Measurements from ENCODE around the gene PRR7. TPM values are rescaled to one million over a fixed set of nuclear protein-coding genes. Genes with fewer than 3 reads are reported as not detected.
A peak's percentile ranks its signal among the peaks of the same experiment; 100 is the strongest.

The PRR7 gene
- total and polyA plus RNA-seq, 2 of the 13 experiments (the other 11 are each of a cell fraction or from before 2014, with no cell fraction given): 4.8 to 5.0 TPM

GRCh38 chr5:177455036-177455660 is 8.5 kb downstream of the PRR7 start (continued):
- TF ChIP-seq RARA (CRISPR knock-in tag; IDR thresholded peaks at IDR 0.05) (0 out of 2 replicates have a peak, but pooled peaks have one; percentile 6), KLF9 (CRISPR knock-in tag; IDR thresholded peaks at IDR 0.05; ENCODE audit: low read depth) (no peak), ZNF24 (IDR thresholded peaks at IDR 0.05) (no peak), ZNF232 (CRISPR knock-in tag; IDR thresholded peaks at IDR 0.05; ENCODE audit: borderline replicate concordance) (no peak), CTCF (CRISPR knock-in tag; IDR thresholded peaks at IDR 0.05) (peak; percentile 90), ARID2 (CRISPR knock-in tag; IDR thresholded peaks at IDR 0.05; ENCODE audit: borderline replicate concordance) (peak; percentile 88; the same call in 1 of the 2 replicates), ARNTL (CRISPR knock-in tag; IDR thresholded peaks at IDR 0.05) (peak; percentile 47; the same call in 1 of the 2 replicates), RAD21 (CRISPR knock-in tag; IDR thresholded peaks at IDR 0.05) (peak; percentile 66), ZNF558 (CRISPR knock-in tag; IDR thresholded peaks at IDR 0.05; ENCODE audit: borderline replicate concordance) (no peak), ZBTB25 (CRISPR knock-in tag; IDR thresholded peaks at IDR 0.05) (peak; percentile 89; the same call in 1 of the 2 replicates), ZNF605 (CRISPR knock-in tag; IDR thresholded peaks at IDR 0.05) (peak; percentile 9; the same call in 1 of the 2 replicates), ZGPAT (CRISPR knock-in tag; IDR thresholded peaks at IDR 0.05) (peak; percentile 85; the same call in 1 of the 2 replicates), ZNF770 (CRISPR knock-in tag; IDR thresholded peaks at IDR 0.05) (peak; percentile 81), ZNF333 (CRISPR knock-in tag; IDR thresholded peaks at IDR 0.05; ENCODE audit: borderline replicate concordance) (peak; percentile 54; the same call in 1 of the 2 replicates), FOXP4 (CRISPR knock-in tag; IDR thresholded peaks at IDR 0.05) (no peak), ZNF235 (CRISPR knock-in tag; IDR thresholded peaks at IDR 0.05; ENCODE audit: borderline replicate concordance) (peak; percentile 65; the same call in 1 of the 2 replicates), ZNF296 (CRISPR knock-in tag; conservative IDR thresholded peaks at IDR 0.05) (0 out of 2 replicates have a peak, but pooled peaks have one; percentile 20)

Measured in HepG2 (cell line).